Measurements from ENCODE around the gene POMT2.

POMT2 gene

DNA sequence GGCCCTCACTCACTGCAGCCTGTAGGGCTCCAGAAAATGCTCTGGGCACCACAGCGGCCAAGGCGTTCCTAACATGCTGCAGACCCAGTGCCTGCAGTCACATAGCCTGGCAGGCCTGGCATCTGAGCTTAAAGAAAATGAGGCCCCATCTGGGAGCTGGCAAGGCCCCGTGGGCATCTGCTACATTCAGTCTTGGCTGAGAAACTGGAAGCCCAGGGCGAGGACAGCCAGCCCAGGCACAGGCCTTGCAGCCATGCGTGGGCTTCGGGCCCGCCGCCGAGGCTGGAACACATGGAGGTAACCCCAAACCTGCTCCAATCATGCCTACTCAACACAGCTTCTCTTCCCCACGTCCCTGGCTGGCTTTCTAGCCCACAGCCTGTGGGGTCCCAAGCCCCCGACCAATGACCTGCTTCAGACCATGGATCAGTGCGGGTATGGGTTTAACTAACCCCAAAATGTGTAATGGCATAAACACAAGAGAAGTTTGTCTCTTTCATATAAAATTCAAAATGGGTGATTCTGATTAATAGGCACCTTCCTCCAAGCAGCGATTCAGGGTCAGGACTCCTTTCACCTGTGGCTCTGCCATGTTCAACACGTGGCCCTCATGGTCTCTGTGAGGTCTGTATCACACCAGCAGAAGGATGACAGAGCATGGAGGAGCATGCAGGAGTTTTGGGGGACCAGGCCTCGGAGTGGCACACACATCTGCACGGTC lies 56.1 kb downstream of the POMT2 start:
- H3K36me3 ChIP-seq (ENCODE audit: control insufficient read depth, insufficient read depth, low read length), result no peaks in the 10 kb centered on the region
- no peak overlapping the region for H3K27ac ChIP-seq (ENCODE audit: low read depth, low read length)
- H3K9ac ChIP-seq (ENCODE audit: low read length), result no peak overlapping the region
- no peak overlapping the region for H3K56ac ChIP-seq (ENCODE audit: low read length)
- H3K79me2 ChIP-seq (ENCODE audit: control insufficient read depth, insufficient read depth, low read length), result no peaks in the 10 kb centered on the region
- no peaks in the 10 kb centered on the region for H3K4me1 ChIP-seq (ENCODE audit: control insufficient read depth, low read depth, low read length)
- H3K23ac ChIP-seq (ENCODE audit: low read length), result no peak overlapping the region
- H3K79me1 ChIP-seq (ENCODE audit: low read length), result no peaks in the 10 kb centered on the region
- H2AK5ac ChIP-seq (ENCODE audit: low read length), result no peak overlapping the region
- no CpG with 5 or more reads among the region's 16 CpGs for WGBS (ENCODE audit: extremely low coverage, insufficient coverage, low lambda C conversion rate)
- H2BK120ac ChIP-seq (ENCODE audit: low read depth, low read length), result no peak overlapping the region
- H2BK15ac ChIP-seq (replicated peaks; ENCODE audit: low read depth), result no peak overlapping the region
- no peak overlapping the region for H3K18ac ChIP-seq (ENCODE audit: low read length)
- no peak overlapping the region for H3K4ac ChIP-seq (ENCODE audit: low read depth, low read length)
- no peak overlapping the region for H2BK5ac ChIP-seq (ENCODE audit: low read length)
- H3K4me2 ChIP-seq (ENCODE audit: low read length), result no peak overlapping the region
- DNase-seq, result no peak
- no peak overlapping the region for H4K8ac ChIP-seq (ENCODE audit: low read depth, low read length)
- H4K5ac ChIP-seq (ENCODE audit: low read length), result no peak overlapping the region
- H3K27me3 ChIP-seq (ENCODE audit: insufficient read depth, low read length, poor library complexity), result no peaks in the 10 kb centered on the region
- no peak overlapping the region for H3K4me3 ChIP-seq (ENCODE audit: low read length)

DNA sequence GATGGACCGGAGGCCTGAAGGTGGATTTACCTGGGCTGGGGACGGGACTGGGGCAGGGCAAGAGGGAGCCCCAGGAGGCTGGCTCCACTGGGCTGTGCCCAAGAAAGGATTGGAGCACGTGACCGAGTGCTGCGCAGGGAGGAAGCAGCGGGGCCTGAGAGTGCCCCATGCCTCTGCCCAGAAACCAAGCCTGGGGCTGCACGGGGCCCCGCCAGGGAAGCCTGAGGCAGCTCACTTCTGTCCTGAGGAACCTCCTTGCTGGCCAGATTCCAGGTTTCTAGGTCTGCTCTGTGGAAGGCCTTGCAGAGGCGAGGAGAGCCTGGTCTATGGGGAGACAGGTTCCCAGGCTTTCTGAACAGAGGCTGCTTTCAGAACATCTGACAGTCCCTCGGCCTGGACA lies 60.1 kb downstream of the POMT2 start:
- H2BK15ac ChIP-seq (replicated peaks; ENCODE audit: low read depth), result no peak overlapping the region
- no peak overlapping the region for H4K8ac ChIP-seq (ENCODE audit: low read depth, low read length)
- H3K4me1 ChIP-seq (ENCODE audit: control insufficient read depth, low read depth, low read length), result no peaks in the 10 kb centered on the region
- no peak overlapping the region for H2BK5ac ChIP-seq (ENCODE audit: low read length)
- no peak overlapping the region for H3K56ac ChIP-seq (ENCODE audit: low read length)
- no peak overlapping the region for H4K5ac ChIP-seq (ENCODE audit: low read length)
- H3K79me1 ChIP-seq (ENCODE audit: low read length), result no peaks in the 10 kb centered on the region
- H2AK5ac ChIP-seq (ENCODE audit: low read length), result no peak overlapping the region
- no peaks in the 10 kb centered on the region for H3K27me3 ChIP-seq (ENCODE audit: insufficient read depth, low read length, poor library complexity)
- DNase-seq, result no peak
- H3K27ac ChIP-seq (ENCODE audit: low read depth, low read length), result no peak overlapping the region
- no peak overlapping the region for H2BK120ac ChIP-seq (ENCODE audit: low read depth, low read length)
- H3K4me3 ChIP-seq (ENCODE audit: low read length), result no peak overlapping the region
- H3K23ac ChIP-seq (ENCODE audit: low read length), result no peak overlapping the region
- H3K4me2 ChIP-seq (ENCODE audit: low read length), result no peak overlapping the region
- no peaks in the 10 kb centered on the region for H3K36me3 ChIP-seq (ENCODE audit: control insufficient read depth, insufficient read depth, low read length)
- WGBS (ENCODE audit: extremely low coverage, insufficient coverage, low lambda C conversion rate), result no CpG with 5 or more reads among the region's 10 CpGs
- H3K9ac ChIP-seq (ENCODE audit: low read length), result no peak overlapping the region
- no peak overlapping the region for H3K18ac ChIP-seq (ENCODE audit: low read length)
- no peaks in the 10 kb centered on the region for H3K79me2 ChIP-seq (ENCODE audit: control insufficient read depth, insufficient read depth, low read length)
- no peak overlapping the region for H3K4ac ChIP-seq (ENCODE audit: low read depth, low read length)

DNA sequence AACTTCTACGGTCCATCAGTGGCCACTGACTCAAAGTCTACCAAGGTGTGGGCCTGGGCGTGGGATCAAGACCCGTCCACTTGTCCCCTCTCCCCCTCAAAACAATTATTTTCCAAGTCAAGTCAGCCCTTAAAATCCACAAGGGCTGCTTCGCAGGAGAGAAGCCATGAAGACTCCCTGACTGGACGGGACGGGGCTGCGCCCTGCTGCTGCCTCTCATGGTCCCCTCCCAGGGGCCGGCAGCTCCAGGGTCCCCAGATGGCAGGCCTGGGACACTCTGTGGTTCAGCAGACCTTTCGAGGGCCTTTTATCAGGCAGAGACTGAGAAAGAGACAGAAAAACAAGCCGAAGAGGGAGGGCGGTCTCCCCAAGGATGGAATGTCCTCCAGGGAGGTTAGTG lies 60.5 kb downstream of the POMT2 start:
- H3K4me2 ChIP-seq (ENCODE audit: low read length), result no peak overlapping the region
- H3K36me3 ChIP-seq (ENCODE audit: control insufficient read depth, insufficient read depth, low read length), result no peaks in the 10 kb centered on the region
- no peak overlapping the region for H4K8ac ChIP-seq (ENCODE audit: low read depth, low read length)
- no CpG with 5 or more reads among the region's 11 CpGs for WGBS (ENCODE audit: extremely low coverage, insufficient coverage, low lambda C conversion rate)
- no peak overlapping the region for H3K56ac ChIP-seq (ENCODE audit: low read length)
- H2BK15ac ChIP-seq (replicated peaks; ENCODE audit: low read depth), result no peak overlapping the region
- no peak overlapping the region for H4K5ac ChIP-seq (ENCODE audit: low read length)
- no peaks in the 10 kb centered on the region for H3K79me1 ChIP-seq (ENCODE audit: low read length)
- H3K4me1 ChIP-seq (ENCODE audit: control insufficient read depth, low read depth, low read length), result no peaks in the 10 kb centered on the region
- H3K9ac ChIP-seq (ENCODE audit: low read length), result no peak overlapping the region
- no peak for DNase-seq
- H3K4ac ChIP-seq (ENCODE audit: low read depth, low read length), result no peak overlapping the region
- H2BK120ac ChIP-seq (ENCODE audit: low read depth, low read length), result no peak overlapping the region
- H3K79me2 ChIP-seq (ENCODE audit: control insufficient read depth, insufficient read depth, low read length), result no peaks in the 10 kb centered on the region
- no peak overlapping the region for H3K18ac ChIP-seq (ENCODE audit: low read length)
- no peak overlapping the region for H3K4me3 ChIP-seq (ENCODE audit: low read length)
- H2BK5ac ChIP-seq (ENCODE audit: low read length), result no peak overlapping the region
- H3K27ac ChIP-seq (ENCODE audit: low read depth, low read length), result no peak overlapping the region
- no peak overlapping the region for H2AK5ac ChIP-seq (ENCODE audit: low read length)
- no peak overlapping the region for H3K23ac ChIP-seq (ENCODE audit: low read length)
- H3K27me3 ChIP-seq (ENCODE audit: insufficient read depth, low read length, poor library complexity), result no peaks in the 10 kb centered on the region

DNA sequence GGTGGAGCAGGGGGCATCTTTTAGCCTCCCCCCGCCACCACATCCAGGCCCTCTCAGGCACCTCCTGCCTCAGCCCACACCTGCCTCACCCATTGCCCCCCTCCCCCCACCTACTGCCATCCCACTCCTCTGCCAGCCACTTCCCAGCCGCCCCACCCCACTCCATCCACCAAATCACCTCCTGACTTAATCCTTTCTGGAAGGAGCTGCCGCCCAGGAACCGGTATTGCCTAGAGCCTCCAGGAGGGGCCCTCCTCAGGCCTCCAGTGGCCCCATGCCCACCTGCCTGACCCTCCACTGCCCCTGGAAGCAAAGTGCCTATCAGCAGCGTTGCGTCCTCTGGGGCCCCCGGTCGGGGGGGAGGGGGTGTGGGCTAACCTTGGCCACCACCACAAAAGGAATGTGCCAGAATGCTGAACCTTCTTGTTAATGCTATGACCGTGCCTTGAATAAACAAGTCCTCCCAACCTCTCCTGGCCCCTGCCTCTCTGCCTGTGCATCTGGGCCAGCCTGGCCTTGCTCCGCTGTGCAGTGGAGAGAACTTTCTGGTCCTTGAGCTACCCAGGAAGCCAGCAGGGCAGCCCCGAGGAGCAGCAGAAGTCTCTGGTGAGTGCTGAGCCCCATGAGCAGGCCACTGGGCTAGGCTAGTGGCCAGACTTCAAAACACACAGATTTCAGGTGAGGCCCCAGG lies 61.5 kb downstream of the POMT2 start:
- Histone ChIP-seq H3K9ac (ENCODE audit: low read length) (no peak overlapping the region), H3K79me2 (ENCODE audit: control insufficient read depth, insufficient read depth, low read length) (no peaks in the 10 kb centered on the region), H3K36me3 (ENCODE audit: control insufficient read depth, insufficient read depth, low read length) (no peaks in the 10 kb centered on the region), H2BK120ac (ENCODE audit: low read depth, low read length) (no peak overlapping the region), H4K8ac (ENCODE audit: low read depth, low read length) (no peak overlapping the region), H3K27ac (ENCODE audit: low read depth, low read length) (no peak overlapping the region), H3K18ac (ENCODE audit: low read length) (no peak overlapping the region), H3K4me2 (ENCODE audit: low read length) (no peak overlapping the region), H2BK5ac (ENCODE audit: low read length) (no peak overlapping the region), H3K4me3 (ENCODE audit: low read length) (no peak overlapping the region), H3K27me3 (ENCODE audit: insufficient read depth, low read length, poor library complexity) (no peaks in the 10 kb centered on the region), H3K4me1 (ENCODE audit: control insufficient read depth, low read depth, low read length) (no peaks in the 10 kb centered on the region), H3K56ac (ENCODE audit: low read length) (peak overlapping the region; percentile 25), H4K5ac (ENCODE audit: low read length) (no peak overlapping the region), H3K4ac (ENCODE audit: low read depth, low read length) (no peak overlapping the region), H3K79me1 (ENCODE audit: low read length) (no peaks in the 10 kb centered on the region), H2BK15ac (replicated peaks; ENCODE audit: low read depth) (no peak overlapping the region), H2AK5ac (ENCODE audit: low read length) (no peak overlapping the region), H3K23ac (ENCODE audit: low read length) (no peak overlapping the region)
- no CpG with 5 or more reads among the region's 11 CpGs for WGBS (ENCODE audit: extremely low coverage, insufficient coverage, low lambda C conversion rate)
- no peak for DNase-seq

DNA sequence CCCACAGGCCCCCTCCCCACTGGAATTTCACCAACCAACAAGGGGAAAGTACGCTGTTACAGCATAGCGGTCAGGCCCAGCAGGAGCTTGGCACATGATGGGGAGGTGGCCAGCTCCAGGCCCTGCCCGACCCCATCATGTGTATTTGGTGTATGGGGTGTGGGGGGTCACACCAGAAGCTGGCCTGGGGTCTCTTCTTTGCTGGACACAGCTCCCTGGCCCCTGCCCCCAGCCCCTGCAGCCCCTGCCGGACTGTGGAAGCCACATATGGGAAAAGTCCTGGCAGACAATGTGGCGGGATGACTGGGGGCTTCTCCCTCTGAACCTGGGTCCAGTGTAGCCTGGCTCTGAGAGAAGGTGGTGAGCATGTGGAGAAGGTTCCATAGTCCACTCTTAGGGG lies 62.1 kb downstream of the POMT2 start:
- no peak overlapping the region for H3K18ac ChIP-seq (ENCODE audit: low read length)
- H3K4me1 ChIP-seq (ENCODE audit: control insufficient read depth, low read depth, low read length), result no peaks in the 10 kb centered on the region
- no peak overlapping the region for H3K4ac ChIP-seq (ENCODE audit: low read depth, low read length)
- H2BK120ac ChIP-seq (ENCODE audit: low read depth, low read length), result no peak overlapping the region
- H3K9ac ChIP-seq (ENCODE audit: low read length), result no peak overlapping the region
- no peak overlapping the region for H3K56ac ChIP-seq (ENCODE audit: low read length)
- no peaks in the 10 kb centered on the region for H3K79me2 ChIP-seq (ENCODE audit: control insufficient read depth, insufficient read depth, low read length)
- no peak overlapping the region for H3K4me3 ChIP-seq (ENCODE audit: low read length)
- no peak overlapping the region for H2AK5ac ChIP-seq (ENCODE audit: low read length)
- H3K23ac ChIP-seq (ENCODE audit: low read length), result no peak overlapping the region
- no peaks in the 10 kb centered on the region for H3K36me3 ChIP-seq (ENCODE audit: control insufficient read depth, insufficient read depth, low read length)
- no peak overlapping the region for H3K27ac ChIP-seq (ENCODE audit: low read depth, low read length)
- H4K5ac ChIP-seq (ENCODE audit: low read length), result no peak overlapping the region
- no peaks in the 10 kb centered on the region for H3K79me1 ChIP-seq (ENCODE audit: low read length)
- DNase-seq, result no peak
- H4K8ac ChIP-seq (ENCODE audit: low read depth, low read length), result no peak overlapping the region
- H3K4me2 ChIP-seq (ENCODE audit: low read length), result no peak overlapping the region
- H2BK5ac ChIP-seq (ENCODE audit: low read length), result no peak overlapping the region
- H2BK15ac ChIP-seq (replicated peaks; ENCODE audit: low read depth), result no peak overlapping the region
- no peaks in the 10 kb centered on the region for H3K27me3 ChIP-seq (ENCODE audit: insufficient read depth, low read length, poor library complexity)
- WGBS (ENCODE audit: extremely low coverage, insufficient coverage, low lambda C conversion rate), result no CpG with 5 or more reads among the region's 5 CpGs
